Measurements from ENCODE around the gene NAALAD2. TPM values are rescaled to one million over a fixed set of nuclear protein-coding genes. Genes with fewer than 3 reads are reported as not detected.
"Not testable (repeated sequence)": the region's sequence is repeated elsewhere in the genome, so short reads cannot be mapped to it uniquely, and the experiment has no call there.

The NAALAD2 gene
- total RNA-seq, 1 donor from 2014 or later = 0.25 TPM

GRCh38 chr11:90239967-90240636 is 105.6 kb downstream of the NAALAD2 start:
- not testable (repeated sequence) for ATAC-seq

GRCh38 chr11:90241414-90241813 is 107.0 kb downstream of the NAALAD2 start:
- ATAC-seq = no peak
- DNase-seq (ENCODE audit: low spot score) = no peak

More at GRCh38 chr11:90239967-90240636, 105.6 kb downstream of the NAALAD2 start:
- not testable (repeated sequence) for DNase-seq (ENCODE audit: low spot score)

Other genes with a start within 250 kb of the NAALAD2 start
- not detected for gene TRIM49D1, start 212.4 kb upstream of the NAALAD2 start, total RNA-seq
- not detected for gene TRIM49D2, start 210.6 kb upstream of the NAALAD2 start, total RNA-seq
- not detected for gene TRIM64, start 168.6 kb upstream of the NAALAD2 start, total RNA-seq
- not detected for gene TRIM49C, start 103.6 kb upstream of the NAALAD2 start, total RNA-seq
- not detected for gene UBTFL1, start 48.7 kb upstream of the NAALAD2 start, total RNA-seq
- gene CHORDC1, start 88.4 kb downstream of the NAALAD2 start, total RNA-seq = 11.5 TPM